Adrenal gland (tissue), 5 donors: Measurements from ENCODE around the gene CHST11.

Experiments
- POLR2A ChIP-seq, 2 donors: fragments of 450-650 bp; IDR thresholded peaks; one replicate each; pipeline ENCODE4 v1.6.1; 2017; ENCODE audit warnings: antibody characterized with exemption in 2 of 2, mild to moderate bottlenecking in 2 of 2, moderate library complexity in 1 of 2
- TF ChIP-seq, protein P1 (sequence below), 6 experiments: fragments of 450-650 bp in 4 of 6; fragments of 200-600 bp in 2 of 6; sonication (generic) in 1 of 6; IDR thresholded peaks; 1 replicate in 5 of 6; 2 replicates in 1 of 6; pipeline versions ENCODE4 v1.5.1 to v1.8.0; 2016 to 2021; ENCODE audit warnings: antibody characterized with exemption in 6 of 6, mild to moderate bottlenecking in 2 of 6, moderate library complexity in 1 of 6
- donor health status: DM: no; HTN: no; CAD: no.

DNA sequence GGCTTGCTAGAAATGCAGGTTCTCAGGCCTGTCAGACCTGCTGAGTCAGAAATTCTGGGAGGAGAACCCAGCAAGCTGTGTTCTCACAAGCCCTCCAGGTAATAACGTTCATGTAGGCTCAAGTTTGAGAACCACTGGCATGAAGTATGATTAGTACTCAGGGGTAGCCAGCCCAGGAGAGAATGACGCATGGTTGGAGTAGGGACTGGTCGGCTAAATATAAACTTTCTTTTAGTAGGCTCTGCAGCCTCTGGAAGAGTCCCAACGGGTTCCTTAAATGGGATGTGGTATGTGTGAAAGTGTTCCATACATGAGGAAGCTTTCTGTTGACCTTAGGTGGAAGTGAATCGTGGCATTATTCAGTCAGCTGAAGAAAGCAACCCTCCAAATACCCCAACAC, 292.0 kb downstream of the CHST11 start:
- TF ChIP-seq, protein P1, sequence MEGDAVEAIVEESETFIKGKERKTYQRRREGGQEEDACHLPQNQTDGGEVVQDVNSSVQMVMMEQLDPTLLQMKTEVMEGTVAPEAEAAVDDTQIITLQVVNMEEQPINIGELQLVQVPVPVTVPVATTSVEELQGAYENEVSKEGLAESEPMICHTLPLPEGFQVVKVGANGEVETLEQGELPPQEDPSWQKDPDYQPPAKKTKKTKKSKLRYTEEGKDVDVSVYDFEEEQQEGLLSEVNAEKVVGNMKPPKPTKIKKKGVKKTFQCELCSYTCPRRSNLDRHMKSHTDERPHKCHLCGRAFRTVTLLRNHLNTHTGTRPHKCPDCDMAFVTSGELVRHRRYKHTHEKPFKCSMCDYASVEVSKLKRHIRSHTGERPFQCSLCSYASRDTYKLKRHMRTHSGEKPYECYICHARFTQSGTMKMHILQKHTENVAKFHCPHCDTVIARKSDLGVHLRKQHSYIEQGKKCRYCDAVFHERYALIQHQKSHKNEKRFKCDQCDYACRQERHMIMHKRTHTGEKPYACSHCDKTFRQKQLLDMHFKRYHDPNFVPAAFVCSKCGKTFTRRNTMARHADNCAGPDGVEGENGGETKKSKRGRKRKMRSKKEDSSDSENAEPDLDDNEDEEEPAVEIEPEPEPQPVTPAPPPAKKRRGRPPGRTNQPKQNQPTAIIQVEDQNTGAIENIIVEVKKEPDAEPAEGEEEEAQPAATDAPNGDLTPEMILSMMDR (IDR thresholded peaks at IDR 0.05), result no peak
- no peak for TF ChIP-seq POLR2A (IDR thresholded peaks at IDR 0.05)
